Muscle of back (tissue), 11 donors: ENCODE measurements around the gene NOSIP. TPM values are rescaled to one million over a fixed set of nuclear protein-coding genes. Genes with fewer than 3 reads are reported as not detected.

Source experiments
- DNase-seq, 3 donors: peaks; one replicate each; pipeline versions ENCODE4 v3.0.0 to v3.0.0-alpha.2; 2013
- polyA plus RNA-seq, 10 donors: library from polyadenylated mRNA; unstranded; fragments of 120-200 nt; gene quantifications; one replicate each; pipeline ENCODE4 v1.2.1, GENCODE V29; 2013; ENCODE audit not compliant: insufficient read length in 10 of 10

Gene NOSIP
- polyA plus RNA-seq, 10 donors: 42.8 to 73.0 (median 54.0) TPM

DNA sequence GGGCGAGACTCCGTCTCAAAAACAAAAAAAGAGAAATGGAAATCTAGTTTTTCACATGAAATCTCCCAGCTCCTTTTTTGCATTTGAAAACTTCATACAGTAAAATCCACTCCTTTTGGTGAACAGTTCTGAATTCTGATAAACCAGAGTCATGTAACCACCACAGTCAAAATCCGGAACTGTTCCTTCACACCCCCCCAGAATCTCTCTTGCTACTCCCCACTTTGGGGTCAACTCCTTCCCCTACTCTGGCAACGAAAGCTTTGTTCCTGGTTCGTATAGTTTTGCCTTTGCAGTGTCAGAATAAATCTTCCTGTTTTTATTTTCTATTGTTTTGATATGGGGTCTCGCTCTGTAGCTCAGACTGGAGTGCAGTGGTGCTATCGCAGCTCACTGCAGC, 28.8 kb downstream of the NOSIP start:
- no peak for DNase-seq

DNA sequence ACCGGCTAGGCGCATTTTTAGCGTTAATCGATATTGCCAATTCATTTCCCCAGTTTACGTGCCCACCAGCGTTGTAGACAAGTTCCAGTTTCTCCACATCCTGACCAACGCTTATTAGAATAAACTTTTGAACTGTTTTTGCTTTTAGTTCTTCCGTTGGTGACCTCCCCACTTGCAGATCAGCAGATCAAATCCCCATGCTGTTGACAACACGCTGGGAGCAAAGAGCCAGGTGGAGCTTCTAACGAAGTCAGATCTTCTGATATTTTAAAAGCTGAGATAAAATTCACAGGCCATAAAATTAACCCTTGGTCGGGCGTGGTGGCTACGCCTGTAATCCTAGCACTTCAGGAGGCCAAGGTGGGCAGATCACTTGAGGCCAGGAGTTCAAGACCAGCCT, 31.3 kb downstream of the NOSIP start:
- DNase-seq: no peak

DNA sequence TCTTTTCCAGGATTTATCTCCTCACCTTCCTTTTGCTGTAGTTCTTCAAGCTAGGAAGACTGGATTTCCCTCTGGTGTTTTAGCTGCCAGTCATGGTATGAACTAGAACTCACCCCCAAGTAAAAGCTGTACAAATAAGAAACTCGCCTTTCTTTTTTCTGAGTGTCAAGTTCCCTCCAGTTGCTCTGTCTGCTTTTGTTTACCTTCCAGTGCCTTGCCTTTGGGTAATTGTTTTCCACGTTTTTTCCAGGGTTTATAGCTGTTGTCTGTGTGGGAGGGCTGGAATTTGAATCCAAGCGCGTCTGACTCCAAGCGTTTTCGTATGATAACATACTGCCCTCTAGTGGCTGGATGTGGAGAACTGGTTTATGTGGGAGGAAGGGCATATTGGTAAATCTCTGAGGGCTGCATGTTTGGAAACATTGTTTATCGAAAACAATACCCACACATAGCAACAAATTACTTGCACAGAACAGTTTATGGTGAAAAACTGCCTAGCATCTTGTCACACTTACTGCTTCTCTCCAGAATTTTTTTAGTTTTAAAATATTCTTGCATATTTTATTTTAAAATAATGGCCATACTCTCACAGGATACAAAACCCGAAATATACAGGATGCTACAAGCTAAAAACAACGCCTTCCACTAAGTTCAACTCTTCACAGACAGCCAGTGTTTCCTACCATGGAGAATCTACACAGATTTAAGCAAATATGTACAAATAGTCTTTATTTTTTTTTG, 33.4 kb downstream of the NOSIP start:
- DNase-seq: peak; percentile 91 to 96 (median 93)

DNA sequence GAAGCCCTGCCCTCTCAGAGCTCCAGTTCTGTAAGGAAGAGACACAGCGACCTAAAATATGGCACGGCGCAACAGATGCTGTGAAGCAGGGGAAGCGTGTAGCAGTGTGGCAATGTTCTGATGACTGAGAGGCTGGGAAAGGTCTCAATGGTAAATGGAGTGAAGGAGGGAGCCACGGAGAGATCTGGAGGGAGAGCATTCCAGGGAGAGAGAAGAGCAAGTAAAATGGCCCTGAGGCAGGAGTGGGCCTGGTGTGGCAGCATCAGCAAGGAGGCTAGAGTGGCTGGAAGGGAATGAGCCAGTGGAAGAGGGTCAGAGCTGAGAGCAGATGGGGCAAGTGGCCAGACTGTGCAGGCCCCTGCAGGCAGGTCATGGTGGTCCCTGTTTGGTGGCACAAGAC, 36.2 kb downstream of the NOSIP start:
- DNase-seq: no peak

DNA sequence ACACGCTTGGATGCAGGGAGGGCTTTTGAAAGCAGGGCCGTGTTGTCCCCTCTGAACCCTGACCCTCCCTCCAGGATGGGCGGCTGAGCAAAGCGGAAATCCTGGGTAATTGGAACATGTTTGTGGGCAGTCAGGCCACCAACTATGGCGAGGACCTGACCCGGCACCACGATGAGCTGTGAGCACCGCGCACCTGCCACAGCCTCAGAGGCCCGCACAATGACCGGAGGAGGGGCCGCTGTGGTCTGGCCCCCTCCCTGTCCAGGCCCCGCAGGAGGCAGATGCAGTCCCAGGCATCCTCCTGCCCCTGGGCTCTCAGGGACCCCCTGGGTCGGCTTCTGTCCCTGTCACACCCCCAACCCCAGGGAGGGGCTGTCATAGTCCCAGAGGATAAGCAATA, 37.3 kb downstream of the NOSIP start:
- no peak for DNase-seq

DNA sequence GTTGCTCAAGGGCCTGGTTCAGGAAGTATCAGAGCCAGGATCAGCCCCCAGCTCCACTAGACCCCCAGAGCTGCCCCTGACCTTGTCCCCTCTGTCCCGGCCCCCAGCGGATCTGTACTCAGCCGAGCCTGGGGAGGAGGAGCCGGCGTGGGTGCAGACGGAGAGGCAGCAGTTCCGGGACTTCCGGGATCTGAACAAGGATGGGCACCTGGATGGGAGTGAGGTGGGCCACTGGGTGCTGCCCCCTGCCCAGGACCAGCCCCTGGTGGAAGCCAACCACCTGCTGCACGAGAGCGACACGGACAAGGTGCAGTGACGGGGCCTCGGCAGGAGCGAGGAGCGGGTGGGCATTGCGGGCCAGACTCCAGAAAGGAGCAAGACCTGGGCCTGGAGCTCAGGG, 37.9 kb downstream of the NOSIP start:
- DNase-seq: no peak

DNA sequence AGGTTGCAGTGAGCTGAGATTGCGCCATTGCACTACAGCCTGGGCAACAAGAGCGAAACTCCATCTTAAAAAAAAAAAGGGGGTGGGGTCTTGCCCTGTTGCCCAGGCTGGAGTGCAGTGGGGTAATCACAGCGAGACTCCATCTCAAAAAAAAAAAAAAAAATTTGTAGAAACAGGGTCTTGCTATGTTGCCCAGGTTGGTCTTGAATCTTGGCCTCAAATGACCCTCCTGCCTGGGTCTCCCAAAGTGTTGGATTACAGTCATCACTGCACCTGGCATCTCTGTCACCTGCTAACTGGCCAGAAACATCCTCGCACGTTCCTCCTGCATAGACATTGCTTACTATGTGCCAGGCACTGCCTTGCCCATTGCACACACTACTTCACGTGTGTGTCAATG, 38.4 kb downstream of the NOSIP start:
- DNase-seq: no peak

DNA sequence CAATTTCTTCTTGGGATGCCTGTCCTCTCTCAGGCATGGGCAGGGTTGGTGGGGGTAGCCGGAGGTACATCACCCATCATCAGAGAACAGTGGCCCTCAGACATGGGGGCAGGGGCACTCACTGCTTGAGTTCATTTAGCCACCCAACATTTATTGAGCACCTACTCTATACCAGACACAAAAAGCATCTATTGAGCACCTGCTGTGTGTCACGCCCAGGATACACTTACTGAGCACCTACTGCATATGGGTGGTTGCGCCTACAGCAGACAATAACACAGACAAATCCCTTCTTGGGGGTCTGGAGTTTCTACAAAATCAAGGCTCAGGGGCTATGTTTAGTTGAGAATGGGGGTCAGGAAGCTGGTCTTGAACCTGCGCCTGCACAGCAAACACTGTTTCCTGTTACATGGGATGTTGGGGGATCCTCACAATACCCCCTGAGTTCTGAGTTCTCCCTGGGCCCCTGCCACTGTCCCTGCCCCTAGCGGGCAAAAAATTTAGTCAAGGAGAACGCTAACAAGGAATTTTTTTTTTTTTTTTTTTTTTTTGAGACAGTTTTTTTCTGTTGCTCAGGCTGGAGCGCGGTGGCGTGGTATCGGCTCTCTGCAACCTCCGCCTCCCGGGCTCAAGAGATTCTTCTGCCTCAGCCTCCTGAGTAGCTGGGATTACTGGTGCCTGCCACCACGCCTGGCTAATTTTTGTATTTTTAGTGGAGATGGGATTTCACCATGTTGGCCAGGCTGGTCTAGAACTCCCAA, 41.0 kb downstream of the NOSIP start:
- DNase-seq: no peak

DNA sequence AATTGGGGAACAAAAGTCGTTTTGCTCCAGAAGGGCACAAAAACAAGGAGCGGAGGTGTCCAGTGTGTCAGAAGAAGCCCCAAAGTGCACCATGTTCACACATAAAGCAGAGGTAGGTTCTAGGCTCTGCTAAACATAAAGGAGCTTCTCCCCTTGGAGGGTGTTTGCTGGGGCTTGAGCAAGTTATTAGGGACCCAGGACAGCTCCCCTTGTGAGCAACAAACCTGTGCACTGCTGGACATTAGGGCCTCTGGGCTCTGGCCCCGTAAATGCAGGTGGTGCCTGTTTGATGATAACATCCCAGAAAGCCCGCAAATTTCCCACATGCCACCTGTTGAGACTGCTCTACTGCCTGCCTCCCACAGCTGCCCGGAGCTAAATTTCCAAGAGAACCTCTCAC, 41.7 kb downstream of the NOSIP start:
- no peak for DNase-seq

DNA sequence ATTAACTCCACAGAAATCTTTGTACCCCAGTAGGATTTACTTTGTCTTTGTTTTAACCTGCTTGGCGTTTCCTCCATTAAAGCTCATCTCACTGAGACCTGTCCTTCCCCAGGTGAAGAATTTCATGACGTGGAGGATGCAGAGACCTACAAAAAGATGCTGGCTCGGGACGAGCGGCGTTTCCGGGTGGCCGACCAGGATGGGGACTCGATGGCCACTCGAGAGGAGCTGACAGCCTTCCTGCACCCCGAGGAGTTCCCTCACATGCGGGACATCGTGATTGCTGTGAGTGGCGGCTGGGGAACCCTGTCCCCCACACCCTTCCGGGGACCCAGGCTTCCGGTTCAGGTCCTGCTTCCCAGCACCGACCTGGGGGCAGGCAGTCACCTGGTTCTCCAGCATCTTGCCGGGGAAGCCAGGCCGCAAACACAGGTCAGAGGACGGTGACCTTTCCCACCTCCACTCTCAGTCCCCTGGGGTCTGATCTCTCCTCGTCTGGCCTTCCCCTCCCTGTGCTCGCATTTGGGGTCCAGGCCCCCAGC, 43.4 kb downstream of the NOSIP start:
- no peak for DNase-seq

DNA sequence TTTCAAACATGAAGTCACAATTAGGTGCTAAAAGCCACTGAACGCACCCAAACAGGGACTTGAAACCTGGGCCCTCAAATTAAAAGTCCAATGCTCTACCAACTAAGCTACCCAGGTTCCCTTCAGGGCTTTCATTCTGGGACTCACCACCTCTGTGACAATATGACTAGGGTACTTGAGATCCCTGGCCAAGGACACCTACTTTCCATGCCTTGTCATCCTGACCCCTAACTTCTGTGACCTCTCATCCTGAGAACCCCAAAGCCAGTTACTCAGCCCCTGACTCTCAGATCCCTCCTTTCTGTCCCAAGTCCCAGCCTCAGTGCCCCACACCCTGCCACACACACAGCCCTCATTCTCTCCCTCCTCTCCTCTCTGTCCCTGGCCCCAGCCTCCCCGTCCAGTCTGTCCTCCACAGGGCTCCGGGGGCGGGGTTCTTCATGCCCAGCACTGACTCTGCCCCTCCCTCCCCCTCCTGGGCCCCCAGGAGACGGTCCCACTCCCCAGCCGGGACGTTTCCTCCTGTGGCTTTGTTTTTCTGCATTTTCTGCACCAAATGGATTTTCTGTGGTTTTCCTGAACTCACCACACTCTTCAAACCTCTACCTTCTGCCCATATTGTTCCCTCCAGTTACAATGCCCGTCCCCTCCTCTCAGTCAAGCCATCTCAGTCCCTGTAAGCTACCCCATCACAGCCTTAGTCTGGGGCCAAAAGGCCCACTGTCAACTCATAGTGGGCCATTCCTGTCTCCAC, 45.5 kb downstream of the NOSIP start:
- no peak for DNase-seq

DNA sequence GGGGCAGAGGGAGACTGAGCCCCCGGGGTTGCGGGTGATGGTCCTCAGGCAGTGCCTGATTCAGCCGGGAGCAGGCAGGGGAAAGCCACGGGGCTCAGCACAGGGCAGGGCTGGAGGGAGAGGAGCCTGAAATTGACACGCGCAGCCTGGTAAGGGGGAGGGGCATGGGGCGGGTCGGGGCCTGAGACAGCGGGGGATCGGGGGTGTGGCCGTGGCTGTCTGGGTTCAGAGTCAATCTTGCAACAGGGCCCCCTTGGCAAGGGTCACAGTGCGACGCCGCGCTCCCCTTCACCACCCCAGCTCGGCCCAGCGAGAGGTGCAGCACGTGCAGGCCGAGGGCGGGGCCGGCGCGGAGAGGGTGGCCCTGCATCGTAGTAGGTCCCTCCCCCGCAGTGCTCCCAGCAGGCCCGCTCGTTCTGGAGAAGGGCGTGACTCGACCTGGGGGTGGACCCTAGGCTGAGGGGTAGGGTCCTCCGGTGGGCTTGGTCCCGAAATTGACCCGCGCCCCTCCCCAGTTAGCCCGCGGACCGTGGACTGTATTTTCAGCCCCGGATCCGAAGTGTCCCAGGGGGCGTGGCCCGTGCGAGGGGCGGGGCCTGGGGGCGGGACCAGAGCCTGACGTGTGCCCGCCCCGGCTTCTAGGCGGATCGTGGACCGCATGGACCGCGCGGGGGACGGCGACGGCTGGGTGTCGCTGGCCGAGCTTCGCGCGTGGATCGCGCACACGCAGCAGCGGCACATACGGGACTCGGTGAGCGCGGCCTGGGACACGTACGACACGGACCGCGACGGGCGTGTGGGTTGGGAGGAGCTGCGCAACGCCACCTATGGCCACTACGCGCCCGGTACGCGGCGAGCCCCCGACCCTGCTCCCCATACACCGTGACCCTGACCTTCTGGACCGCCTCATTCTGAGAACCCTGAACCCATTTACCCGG, 46.5 kb downstream of the NOSIP start:
- DNase-seq: peak; percentile 55 to 93 (median 69)

DNA sequence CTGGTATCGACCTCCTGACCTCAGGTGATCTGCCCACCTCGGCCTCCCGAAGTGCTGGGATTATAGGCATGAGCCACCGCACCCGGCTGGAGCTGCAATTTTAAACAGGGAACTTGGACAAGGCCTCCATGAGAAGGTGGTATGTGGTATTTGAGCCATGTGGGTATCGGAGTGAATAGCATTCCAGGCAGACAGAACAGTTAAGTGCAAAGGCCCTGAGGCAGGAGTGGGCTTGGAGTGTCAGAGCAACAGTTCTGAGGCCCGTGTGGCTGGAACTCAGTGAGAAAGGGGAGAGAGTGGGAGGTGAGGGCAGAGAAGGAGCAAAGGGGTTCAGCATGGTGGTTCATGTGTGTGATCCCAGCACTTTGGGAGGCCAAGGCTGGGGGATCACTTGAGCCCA, 49.6 kb downstream of the NOSIP start:
- no peak for DNase-seq

DNA sequence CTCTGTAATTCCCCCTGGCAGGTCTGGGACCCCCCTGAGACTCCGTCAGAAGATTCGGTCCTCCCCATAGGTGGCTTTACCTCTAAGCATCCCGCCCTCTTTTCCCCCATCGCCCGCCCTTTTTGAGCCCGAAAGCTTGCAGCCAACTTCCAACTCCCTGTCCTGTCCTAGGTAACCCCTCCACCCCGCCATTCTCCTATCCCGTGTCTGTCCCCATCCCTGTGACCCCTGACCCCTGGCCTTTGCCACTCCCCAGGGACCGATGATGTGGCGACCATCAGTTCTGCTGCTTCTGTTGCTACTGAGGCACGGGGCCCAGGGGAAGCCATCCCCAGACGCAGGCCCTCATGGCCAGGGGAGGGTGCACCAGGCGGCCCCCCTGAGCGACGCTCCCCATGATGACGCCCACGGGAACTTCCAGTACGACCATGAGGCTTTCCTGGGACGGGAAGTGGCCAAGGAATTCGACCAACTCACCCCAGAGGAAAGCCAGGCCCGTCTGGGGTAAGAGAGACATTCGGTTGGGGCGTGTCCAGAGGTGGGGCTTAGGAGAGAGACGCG, 52.1 kb downstream of the NOSIP start:
- peak in 2 of 3 donors; percentile 33 to 52 for DNase-seq

DNA sequence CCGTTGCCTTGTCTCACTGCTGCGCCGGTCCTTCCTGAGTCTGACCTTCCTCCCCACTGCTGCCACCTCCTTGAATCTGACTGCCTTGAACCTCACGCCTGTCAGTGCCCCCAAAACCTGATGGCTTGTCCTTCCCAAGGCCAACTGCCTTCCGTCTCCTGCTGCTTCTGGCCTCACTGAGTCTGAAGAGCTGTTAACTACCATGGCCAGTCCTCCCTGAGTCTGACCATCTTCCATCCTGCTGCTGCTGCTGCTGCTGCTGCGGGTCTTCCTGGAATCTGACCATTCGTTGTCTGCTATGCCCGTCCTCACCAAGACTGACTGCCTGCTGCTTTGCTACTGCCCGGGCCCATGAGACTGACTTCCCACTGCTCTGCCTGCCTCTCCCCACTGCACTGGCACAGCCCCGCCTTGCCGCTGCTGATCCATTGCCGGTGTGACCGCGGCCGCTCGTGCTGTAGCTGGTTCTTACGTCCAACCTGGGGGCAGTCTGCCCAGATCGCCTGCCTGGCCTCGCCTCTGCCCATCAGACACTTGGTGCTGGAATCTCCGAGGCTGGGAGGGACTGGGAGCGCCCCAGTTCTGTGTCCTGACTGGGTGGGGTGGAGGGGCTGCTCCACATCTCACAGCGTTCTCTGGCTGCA, 55.4 kb downstream of the NOSIP start:
- DNase-seq: no peak

DNA sequence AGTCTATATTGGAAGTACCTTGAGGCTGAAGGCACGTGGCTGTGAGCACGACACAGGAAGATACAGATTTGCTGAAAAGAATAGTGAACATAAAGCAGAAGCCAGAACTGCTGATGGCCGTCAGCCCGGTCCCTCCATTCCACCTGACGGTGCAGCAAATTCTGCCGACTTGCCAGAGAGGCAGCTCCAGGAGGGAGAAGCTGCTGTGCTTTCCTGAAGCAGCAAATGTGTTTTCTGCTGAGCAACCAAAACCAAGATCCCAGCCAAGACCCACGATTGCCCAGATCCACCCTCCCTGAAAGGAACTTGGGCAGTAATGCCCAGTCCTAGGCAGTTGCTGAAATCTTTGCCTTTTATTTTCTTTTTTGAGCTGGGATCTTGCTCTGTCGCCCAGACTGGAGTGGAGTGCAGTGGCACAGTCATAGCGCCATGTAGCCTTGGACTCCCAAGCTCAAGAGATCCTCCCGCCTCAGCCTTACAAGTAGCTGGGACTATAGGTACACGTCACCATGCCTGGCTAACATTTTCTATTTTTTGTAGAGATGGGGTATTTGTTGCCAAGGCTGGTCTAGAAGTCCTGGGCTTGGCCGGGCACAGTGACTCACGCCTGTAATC, 59.5 kb downstream of the NOSIP start:
- DNase-seq: no peak

DNA sequence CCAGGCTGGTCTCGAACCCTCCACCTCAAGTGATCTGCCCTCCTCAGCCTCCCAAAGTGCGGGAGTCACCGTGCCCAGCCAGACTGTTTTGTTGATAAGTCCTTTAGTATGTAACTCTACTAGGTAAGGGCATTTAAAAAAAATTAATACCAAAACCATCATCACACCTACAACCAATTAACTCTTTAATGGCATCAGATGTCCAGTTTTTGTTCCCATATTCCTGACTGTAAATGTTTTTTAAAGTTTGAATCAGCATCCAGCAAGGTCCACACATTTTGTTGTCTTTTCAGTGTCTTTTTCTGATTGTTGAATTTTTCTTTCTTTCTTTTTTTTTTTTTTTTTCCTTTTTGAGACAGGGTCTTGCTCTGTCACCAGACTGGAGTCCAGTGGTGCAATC, 62.3 kb downstream of the NOSIP start:
- no peak for DNase-seq

DNA sequence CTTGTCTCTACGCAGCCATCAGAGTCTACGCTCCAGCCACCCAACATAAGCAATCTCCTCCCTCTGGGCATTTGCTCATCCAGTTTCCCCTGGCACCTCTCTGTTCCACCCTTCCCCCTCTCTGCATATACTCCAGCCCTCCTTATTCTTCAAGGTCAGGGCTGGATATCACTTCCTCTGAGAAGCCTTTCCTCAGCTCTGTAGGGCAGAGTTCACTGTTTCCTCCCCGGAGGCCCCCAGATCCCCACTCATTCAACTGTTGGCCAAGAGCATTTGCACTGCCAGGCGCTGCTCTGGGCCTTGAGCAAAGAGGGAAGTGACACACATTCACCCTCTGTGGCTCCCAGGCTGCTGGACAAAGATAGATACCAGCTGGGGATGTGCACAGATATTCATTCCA, 64.6 kb downstream of the NOSIP start:
- DNase-seq: peak in 1 of 3 donors; percentile 59

DNA sequence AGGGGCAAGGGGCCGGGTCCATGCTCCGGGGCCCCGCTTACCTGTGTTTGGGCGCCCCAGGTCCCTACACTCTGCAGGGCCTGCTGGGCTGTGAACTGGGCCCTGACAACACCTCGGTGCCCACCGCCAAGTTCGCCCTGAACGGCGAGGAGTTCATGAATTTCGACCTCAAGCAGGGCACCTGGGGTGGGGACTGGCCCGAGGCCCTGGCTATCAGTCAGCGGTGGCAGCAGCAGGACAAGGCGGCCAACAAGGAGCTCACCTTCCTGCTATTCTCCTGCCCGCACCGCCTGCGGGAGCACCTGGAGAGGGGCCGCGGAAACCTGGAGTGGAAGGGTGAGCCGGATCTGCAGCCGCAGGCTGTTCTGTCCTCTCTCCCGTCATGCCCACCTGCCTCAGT, 66.2 kb downstream of the NOSIP start:
- DNase-seq: no peak

DNA sequence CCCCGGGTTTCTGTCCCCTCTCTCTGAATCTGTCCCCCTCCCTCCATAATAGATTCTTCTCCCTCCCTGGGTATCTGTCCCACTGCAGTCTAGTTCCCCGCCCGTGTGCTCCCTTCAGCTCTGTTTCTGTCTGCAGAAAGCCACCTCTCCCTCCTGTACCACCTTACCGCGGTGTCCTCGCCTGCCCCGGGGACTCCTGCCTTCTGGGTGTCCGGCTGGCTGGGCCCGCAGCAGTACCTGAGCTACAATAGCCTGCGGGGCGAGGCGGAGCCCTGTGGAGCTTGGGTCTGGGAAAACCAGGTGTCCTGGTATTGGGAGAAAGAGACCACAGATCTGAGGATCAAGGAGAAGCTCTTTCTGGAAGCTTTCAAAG, 66.6 kb downstream of the NOSIP start:
- DNase-seq: no peak
